IMR-90 (cell line): Measurements from ENCODE around the gene TMPRSS12. TPM values are rescaled to one million over a fixed set of nuclear protein-coding genes. Genes with fewer than 3 reads are reported as not detected.
"Not testable (repeated sequence)": the region's sequence is repeated elsewhere in the genome, so short reads cannot be mapped to it uniquely, and the experiment has no call there.

Experiments used
- ATAC-seq: fragments of 200-7000 bp; cut with Tn5 transposase; 2 replicates; pipeline ENCODE4 v1.9.1; 2020; ENCODE audit warnings: low read depth, mild to moderate bottlenecking, moderate library complexity
- BruUV-seq: library from RNA; stranded (reverse); fragments of 400-500 nt; replicated peaks from 2 replicates; lab custom pipeline; 2021; lab: Mats Ljungman, UMichigan
- CTCF ChIA-PET: fragments of 300-600 bp; formaldehyde crosslinking; extraction: SDS; loops from one replicate; lab custom pipeline; 2021; ENCODE audit warnings: antibody characterized with exemption; lab: Yijun Ruan, JAX
- POLR2A ChIA-PET: fragments of 300-600 bp; sonication (Branson Sonifier 250); formaldehyde crosslinking; loops from one replicate; lab custom pipeline; 2022; ENCODE audit warnings: antibody characterized with exemption; ENCODE audit not compliant: unreplicated experiment; lab: Charles Lee
- DNase-seq: peaks from one replicate; pipeline ENCODE4 v3.0.0; 2013
- H2AFZ ChIP-seq: replicated peaks from 2 replicates; pipeline ENCODE3; 2013; ENCODE audit warnings: low read length, mild to moderate bottlenecking; ENCODE audit not compliant: poor library complexity
- H2AK5ac ChIP-seq: 2 replicates; pipeline ENCODE4 v1.6.1; 2013; ENCODE audit warnings: low read depth, low read length, inconsistent platforms
- H2AK9ac ChIP-seq: replicated peaks from 2 replicates; pipeline ENCODE3; 2013; ENCODE audit warnings: mild to moderate bottlenecking, low read depth, low read length, moderate library complexity; ENCODE audit not compliant: poor library complexity
- H2BK120ac ChIP-seq: 2 replicates; pipeline ENCODE4 v1.6.1; 2013; ENCODE audit warnings: low read depth, low read length, inconsistent platforms
- H2BK15ac ChIP-seq: 3 replicates; pipeline ENCODE4 v1.6.1; 2013; ENCODE audit warnings: low read depth, low read length, inconsistent platforms
- H2BK20ac ChIP-seq: 2 replicates; pipeline ENCODE4 v1.6.1; 2013; ENCODE audit warnings: low read depth, mild to moderate bottlenecking, inconsistent platforms, low read length, moderate library complexity
- H2BK5ac ChIP-seq: 2 replicates; pipeline ENCODE4 v1.6.1; 2013; ENCODE audit warnings: mild to moderate bottlenecking, low read depth, low read length, inconsistent platforms; ENCODE audit not compliant: poor library complexity, severe bottlenecking
- H3K14ac ChIP-seq: replicated peaks from 2 replicates; pipeline ENCODE4 v1.6.1; 2013; ENCODE audit warnings: low read depth, low read length, inconsistent platforms
- H3K18ac ChIP-seq: 2 replicates; pipeline ENCODE4 v1.6.1; 2013; ENCODE audit warnings: low read depth, low read length, control low read depth
- H3K23ac ChIP-seq: 2 replicates; pipeline ENCODE4 v1.6.1; 2013; ENCODE audit warnings: low read depth, low read length, inconsistent platforms
- H3K27ac ChIP-seq: 2 replicates; pipeline ENCODE4 v1.5.1; 2013; ENCODE audit warnings: mild to moderate bottlenecking, control low read depth, low read length; ENCODE audit not compliant: insufficient read depth
- H3K27me3 ChIP-seq: 2 replicates; pipeline ENCODE4 v1.6.1; 2013; ENCODE audit warnings: low read length; ENCODE audit not compliant: control insufficient read depth, insufficient read depth
- H3K36me3 ChIP-seq: 2 replicates; pipeline ENCODE4 v1.6.1; 2013; ENCODE audit warnings: low read length, mixed read lengths; ENCODE audit not compliant: control insufficient read depth, insufficient read depth
- H3K4ac ChIP-seq: 2 replicates; pipeline ENCODE4 v1.6.1; 2013; ENCODE audit warnings: low read depth, low read length, inconsistent platforms
- H3K4me1 ChIP-seq: 2 replicates; pipeline ENCODE4 v1.6.1; 2013; ENCODE audit warnings: low read length, mixed read lengths; ENCODE audit not compliant: control insufficient read depth, insufficient read depth
- H3K4me2 ChIP-seq: 2 replicates; pipeline ENCODE4 v1.6.1; 2013; ENCODE audit warnings: low read depth, mild to moderate bottlenecking, control low read depth, low read length, moderate library complexity
- H3K4me3 ChIP-seq: 2 replicates; pipeline ENCODE4 v1.5.1; 2013; ENCODE audit warnings: low read depth, mild to moderate bottlenecking, control low read depth, low read length, moderate library complexity; ENCODE audit not compliant: insufficient read depth
- H3K56ac ChIP-seq: 2 replicates; pipeline ENCODE4 v1.6.1; 2013; ENCODE audit warnings: low read length, inconsistent platforms; ENCODE audit not compliant: insufficient read depth; ENCODE audit errors: extremely low read depth
- H3K79me1 ChIP-seq, 2 experiments: 2 replicates each; pipeline ENCODE4 v1.6.1; 2013; ENCODE audit warnings: low read length in 2 of 2, inconsistent platforms in 1 of 2, low read depth in 1 of 2
- H3K9ac ChIP-seq: 2 replicates; pipeline ENCODE4 v1.6.1; 2013; ENCODE audit warnings: low read depth, low read length, control low read depth
- H3K9me1 ChIP-seq: 2 replicates; pipeline ENCODE4 v1.6.1; 2013; ENCODE audit warnings: low read length, inconsistent platforms; ENCODE audit not compliant: insufficient read depth
- H3K9me3 ChIP-seq: 2 replicates; pipeline ENCODE4 v1.6.1; 2013; ENCODE audit warnings: low read length; ENCODE audit not compliant: control insufficient read depth, insufficient read depth
- H4K20me1 ChIP-seq: 2 replicates; pipeline ENCODE4 v1.6.1; 2013; ENCODE audit warnings: low read length, inconsistent platforms; ENCODE audit not compliant: insufficient read depth
- H4K5ac ChIP-seq: 2 replicates; pipeline ENCODE4 v1.6.1; 2013; ENCODE audit warnings: mild to moderate bottlenecking, low read depth, low read length, control low read depth
- H4K8ac ChIP-seq, 2 experiments: 2 replicates each; pipeline ENCODE4 v1.6.1; 2013; ENCODE audit warnings: low read depth in 2 of 2, low read length in 2 of 2, control low read depth in 1 of 2, inconsistent platforms in 1 of 2
- H4K91ac ChIP-seq: 2 replicates; pipeline ENCODE4 v1.6.1; 2013; ENCODE audit warnings: low read depth, low read length, inconsistent platforms; ENCODE audit not compliant: insufficient read depth
- MAFK ChIP-seq: IDR thresholded peaks from 2 replicates; pipeline ENCODE4 v1.6.1; 2012; ENCODE audit warnings: low read depth, low read length, improper control_type of control experiment
- NFE2L2 ChIP-seq: fragments of 150-350 bp; IDR thresholded peaks from 2 replicates; pipeline ENCODE4 v1.6.1; 2016; ENCODE audit warnings: low read depth, mild to moderate bottlenecking, low read length
- RCOR1 ChIP-seq: IDR thresholded peaks from 2 replicates; pipeline ENCODE4 v1.6.1; 2012; ENCODE audit warnings: mild to moderate bottlenecking, low read length, improper control_type of control experiment; ENCODE audit not compliant: insufficient replicate concordance
- SMC3 ChIP-seq: fragments of 150-350 bp; IDR thresholded peaks from 2 replicates; pipeline ENCODE4 v1.6.1; 2016; ENCODE audit warnings: low read depth, mild to moderate bottlenecking, antibody characterized with exemption, low read length, moderate library complexity
- WGBS, 2 experiments: methylation state at CpG; one replicate each; pipeline versions ENCODE4 v1.1.5 to v1.1.7; 2013; ENCODE audit warnings: missing lambda C conversion rate in 2 of 2; ENCODE audit not compliant: insufficient read length in 1 of 2; ENCODE audit errors: extremely low coverage in 2 of 2; 5-methylcytosine and 5-hydroxymethylcytosine counted together
- dilution Hi-C: fragments of 300-500 bp; cut with HindIII; formaldehyde crosslinking; loops from one replicate; pipeline ENCODE4 v1.14.3; 2018; ENCODE audit warnings: low sequenced_read_pairs; ENCODE audit not compliant: unreplicated experiment
- in situ Hi-C: fragments of 300-500 bp; cut with MboI; formaldehyde crosslinking; loops from 3 replicates; pipeline ENCODE4 v1.14.3; 2019; ENCODE audit warnings: low sequenced_read_pairs, inconsistent platforms, mixed read lengths
- intact Hi-C: fragments of 100-400 bp; cut with micrococcal nuclease; formaldehyde crosslinking; loops from 2 replicates; pipeline ENCODE4 v1.10.0; 2022
- polyA plus RNA-seq, 3 experiments: library from polyadenylated mRNA; depleted of rRNA; stranded (reverse); fragments of >200 nt; gene quantifications; 2 replicates each; pipeline ENCODE4 v1.2.3, GENCODE V29; 2012; ENCODE audit warnings: low replicate concordance in 1 of 3
- total RNA-seq: library from RNA; depleted of rRNA; stranded (reverse); fragments of >200 nt; gene quantifications from 2 replicates; pipeline ENCODE4 v1.2.3, GENCODE V29; 2012

TMPRSS12 gene
- total and polyA plus RNA-seq, 2 of the 4 experiments (the other 2 are of a cell fraction) = not detected

- Histone ChIP-seq H3K27me3 (no peaks in the 10 kb centered on the region), H3K23ac (no peak overlapping the region), H4K5ac (no peak overlapping the region), H3K14ac (no peak overlapping the region), H3K27ac (no peak overlapping the region), H2BK120ac (no peak overlapping the region), H2AFZ (no peak overlapping the region), H2BK15ac (no peak overlapping the region), H3K56ac (no peak overlapping the region), H3K4me3 (no peak overlapping the region), H3K36me3 (no peaks in the 10 kb centered on the region), H2AK5ac (no peak overlapping the region), H3K4me1 (peaks cover 13% of the 10 kb centered on the region), H4K8ac (no peak overlapping the region), H3K9me3 (no peaks in the 10 kb centered on the region), H4K20me1 (no peaks in the 10 kb centered on the region), H3K4ac (no peak overlapping the region), H2BK20ac (no peak overlapping the region), H2AK9ac (no peak overlapping the region), H3K9ac (no peak overlapping the region), H3K79me1 (0 out of 4 replicates have a peak, but pooled peaks cover 0 to 5% of the 10 kb centered on the region in 2 experiments), H3K18ac (no peak overlapping the region), H3K9me1 (0 out of 2 replicates have a peak, but pooled peaks cover 4% of the 10 kb centered on the region), H3K4me2 (no peak overlapping the region; the same call in 1 of the 2 replicates), H2BK5ac (no peak overlapping the region), H4K91ac (no peak overlapping the region)
- DNase-seq (no peak), ATAC-seq (no peak)
- ChIA-PET CTCF (no interaction called here), POLR2A (interaction anchor here (0.6 kb wide), 1 partner anchor 506 kb away, joined by 7 read pairs; no protein-coding TSS in a partner anchor)
- no TSS peak for BruUV-seq
- dilution Hi-C loops (no loop called here), intact Hi-C loops (no loop called here), in situ Hi-C loops (no loop called here)
- no CpG with 5 or more reads among the region's 1 CpG for WGBS, 2 experiments
- TF ChIP-seq SMC3 (no peak), MAFK (no peak), RCOR1 (no peak), NFE2L2 (no peak)
Observed at GRCh38 chr12:50926415-50926814, 83.7 kb downstream of the TMPRSS12 start.

- H2AFZ ChIP-seq, H3K23ac ChIP-seq, H3K36me3 ChIP-seq, H3K27me3 ChIP-seq, H3K56ac ChIP-seq, H2AK5ac ChIP-seq, H4K91ac ChIP-seq, H3K4me3 ChIP-seq, H2BK20ac ChIP-seq, H2BK15ac ChIP-seq, H3K4me2 ChIP-seq, BruUV-seq, H3K9me1 ChIP-seq, dilution Hi-C loops, intact Hi-C loops, POLR2A ChIA-PET, H3K14ac ChIP-seq, H2BK5ac ChIP-seq, H4K8ac ChIP-seq, H3K79me1 ChIP-seq, H4K20me1 ChIP-seq, H2BK120ac ChIP-seq, H2AK9ac ChIP-seq, H3K9ac ChIP-seq, H3K9me3 ChIP-seq, H3K4ac ChIP-seq, H4K5ac ChIP-seq, H3K27ac ChIP-seq, in situ Hi-C loops, DNase-seq, CTCF ChIA-PET, ATAC-seq, H3K18ac ChIP-seq: not testable (repeated sequence)
- WGBS, 2 experiments = no CpG with 5 or more reads among the region's 3 CpGs
- H3K4me1 ChIP-seq = peaks cover 13% of the 10 kb centered on the region
Observed at GRCh38 chr12:50926932-50927331, 84.2 kb downstream of the TMPRSS12 start.
